ENCODE data around the gene MAP4K4. TPM values are rescaled to one million over a fixed set of nuclear protein-coding genes. Genes with fewer than 3 reads are reported as not detected.

Gene MAP4K4
- total RNA-seq, 2 donors from 2014 or later: 26.8 to 30.7 TPM

DNA sequence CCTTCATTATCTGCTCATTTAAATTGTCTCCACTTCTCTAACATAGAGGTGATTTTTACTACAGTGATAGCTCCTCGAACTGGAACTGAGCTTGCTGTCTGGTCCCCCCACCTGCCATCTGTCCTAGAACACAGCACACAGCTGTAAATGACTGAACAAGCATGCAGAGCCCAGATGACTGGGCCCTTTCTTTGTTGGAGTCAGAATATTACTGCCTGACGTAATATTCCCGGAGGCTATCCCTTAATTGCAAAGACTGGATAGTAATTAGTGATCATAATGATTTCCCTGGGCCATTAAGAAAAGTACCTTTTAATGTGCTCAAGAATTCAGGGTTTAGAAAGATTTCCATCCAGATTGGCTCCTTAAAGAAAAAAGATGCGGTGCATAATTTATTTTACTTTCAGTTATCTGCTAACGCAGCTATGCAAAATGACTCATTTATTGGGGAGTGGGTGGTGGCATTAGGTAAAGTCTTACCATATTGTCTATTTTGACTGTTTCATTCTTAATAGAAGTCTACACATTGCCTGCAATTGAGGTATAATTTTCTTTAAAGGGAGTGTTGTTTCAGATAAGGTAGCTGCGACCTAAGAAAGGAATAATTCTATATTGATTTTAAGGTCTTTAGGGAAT is 84.4 kb downstream of the MAP4K4 start:
- Histone ChIP-seq H3K36me3 (no peaks in the 10 kb centered on the region), H3K4me1 (no peaks in the 10 kb centered on the region), H3K27ac (no peak overlapping the region), H3K27me3 (no peaks in the 10 kb centered on the region), H3K4me3 (no peak overlapping the region), H3K9me3 (no peaks in the 10 kb centered on the region), H3K9ac (ENCODE audit: low read depth in 2 of 2, low read length in 2 of 2) (no peak overlapping the region)
- intact Hi-C loops (cut with DNase I): no loop called here
- TF ChIP-seq, protein P1, sequence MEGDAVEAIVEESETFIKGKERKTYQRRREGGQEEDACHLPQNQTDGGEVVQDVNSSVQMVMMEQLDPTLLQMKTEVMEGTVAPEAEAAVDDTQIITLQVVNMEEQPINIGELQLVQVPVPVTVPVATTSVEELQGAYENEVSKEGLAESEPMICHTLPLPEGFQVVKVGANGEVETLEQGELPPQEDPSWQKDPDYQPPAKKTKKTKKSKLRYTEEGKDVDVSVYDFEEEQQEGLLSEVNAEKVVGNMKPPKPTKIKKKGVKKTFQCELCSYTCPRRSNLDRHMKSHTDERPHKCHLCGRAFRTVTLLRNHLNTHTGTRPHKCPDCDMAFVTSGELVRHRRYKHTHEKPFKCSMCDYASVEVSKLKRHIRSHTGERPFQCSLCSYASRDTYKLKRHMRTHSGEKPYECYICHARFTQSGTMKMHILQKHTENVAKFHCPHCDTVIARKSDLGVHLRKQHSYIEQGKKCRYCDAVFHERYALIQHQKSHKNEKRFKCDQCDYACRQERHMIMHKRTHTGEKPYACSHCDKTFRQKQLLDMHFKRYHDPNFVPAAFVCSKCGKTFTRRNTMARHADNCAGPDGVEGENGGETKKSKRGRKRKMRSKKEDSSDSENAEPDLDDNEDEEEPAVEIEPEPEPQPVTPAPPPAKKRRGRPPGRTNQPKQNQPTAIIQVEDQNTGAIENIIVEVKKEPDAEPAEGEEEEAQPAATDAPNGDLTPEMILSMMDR (IDR thresholded peaks at IDR 0.05): no peak
- no peak for DNase-seq

DNA sequence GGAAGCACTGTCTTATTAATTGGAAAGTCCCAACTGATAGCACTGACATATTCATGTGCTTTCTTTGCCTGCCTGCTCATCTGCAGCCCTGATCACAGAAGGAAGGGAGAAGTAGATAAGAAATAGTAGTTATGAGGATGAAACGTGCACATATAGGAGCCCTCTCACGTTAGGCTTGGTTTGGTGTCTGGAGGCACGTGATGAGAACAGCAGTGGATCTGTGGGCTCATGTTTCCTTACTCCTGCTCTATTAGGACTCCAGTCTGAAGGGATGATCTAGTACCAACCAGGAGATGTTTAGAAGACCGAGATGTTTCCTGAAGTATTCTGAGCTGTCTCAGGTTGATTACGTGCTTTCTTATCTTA is 84.9 kb downstream of the MAP4K4 start:
- H3K36me3 ChIP-seq: no peaks in the 10 kb centered on the region
- intact Hi-C loops (cut with DNase I): no loop called here
- no peaks in the 10 kb centered on the region for H3K27me3 ChIP-seq
- H3K27ac ChIP-seq: no peak overlapping the region
- DNase-seq: no peak
- H3K4me3 ChIP-seq: no peak overlapping the region
- H3K9me3 ChIP-seq: no peaks in the 10 kb centered on the region
- TF ChIP-seq, protein P1 (IDR thresholded peaks at IDR 0.05): no peak
- no peak overlapping the region for H3K9ac ChIP-seq (ENCODE audit: low read depth in 2 of 2, low read length in 2 of 2)
- H3K4me1 ChIP-seq: no peaks in the 10 kb centered on the region

DNA sequence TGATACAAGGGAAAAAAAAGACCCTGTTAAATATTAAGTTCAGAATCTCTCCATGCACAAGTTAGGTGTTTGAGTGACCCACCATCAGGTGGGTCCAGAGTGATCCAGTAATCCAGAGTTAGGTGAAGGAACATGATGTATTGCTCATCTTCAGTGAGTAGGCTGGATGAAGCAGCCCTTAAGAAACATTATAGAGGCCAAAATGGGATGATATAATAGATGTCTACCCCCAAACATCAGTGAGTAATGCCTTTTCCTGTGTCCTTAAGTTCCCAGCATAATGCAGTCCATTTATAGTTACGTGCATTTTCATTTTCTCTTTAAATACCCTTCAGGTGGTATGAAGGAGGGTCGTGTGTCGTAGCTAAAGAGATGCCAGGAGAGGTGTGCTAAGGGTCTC is 89.6 kb downstream of the MAP4K4 start:
- Histone ChIP-seq H3K9me3 (no peaks in the 10 kb centered on the region), H3K27me3 (no peaks in the 10 kb centered on the region), H3K4me3 (no peak overlapping the region), H3K36me3 (no peaks in the 10 kb centered on the region), H3K4me1 (no peaks in the 10 kb centered on the region), H3K27ac (no peak overlapping the region), H3K9ac (ENCODE audit: low read depth in 2 of 2, low read length in 2 of 2) (no peak overlapping the region)
- TF ChIP-seq, protein P1 (IDR thresholded peaks at IDR 0.05): no peak
- DNase-seq: no peak
- intact Hi-C loops (cut with DNase I): no loop called here

DNA sequence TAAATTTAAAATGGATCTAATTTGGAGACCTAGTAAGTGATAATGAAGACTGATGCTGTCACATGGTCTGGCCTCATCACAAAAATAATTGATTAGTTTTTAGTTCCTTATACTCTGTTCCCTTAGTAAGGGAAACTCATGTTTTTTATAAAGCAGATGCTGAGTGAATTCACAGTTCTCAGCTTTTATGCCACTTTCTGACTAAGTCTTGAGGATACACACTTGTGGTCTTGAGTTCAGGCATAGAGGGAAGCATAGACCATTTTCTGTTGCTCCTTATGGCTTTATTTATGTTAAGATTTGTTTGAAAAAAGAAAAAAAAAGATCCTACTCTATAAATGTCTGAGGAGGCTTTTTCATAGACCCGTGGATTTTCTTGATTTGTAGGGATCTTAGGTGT is 91.1 kb downstream of the MAP4K4 start:
- Histone ChIP-seq H3K27me3 (no peaks in the 10 kb centered on the region), H3K36me3 (no peaks in the 10 kb centered on the region), H3K4me1 (no peaks in the 10 kb centered on the region), H3K9me3 (no peaks in the 10 kb centered on the region), H3K27ac (no peak overlapping the region), H3K9ac (ENCODE audit: low read depth in 2 of 2, low read length in 2 of 2) (no peak overlapping the region), H3K4me3 (no peak overlapping the region)
- intact Hi-C loops (cut with DNase I): no loop called here
- no peak for DNase-seq
- TF ChIP-seq, protein P1 (IDR thresholded peaks at IDR 0.05): no peak

DNA sequence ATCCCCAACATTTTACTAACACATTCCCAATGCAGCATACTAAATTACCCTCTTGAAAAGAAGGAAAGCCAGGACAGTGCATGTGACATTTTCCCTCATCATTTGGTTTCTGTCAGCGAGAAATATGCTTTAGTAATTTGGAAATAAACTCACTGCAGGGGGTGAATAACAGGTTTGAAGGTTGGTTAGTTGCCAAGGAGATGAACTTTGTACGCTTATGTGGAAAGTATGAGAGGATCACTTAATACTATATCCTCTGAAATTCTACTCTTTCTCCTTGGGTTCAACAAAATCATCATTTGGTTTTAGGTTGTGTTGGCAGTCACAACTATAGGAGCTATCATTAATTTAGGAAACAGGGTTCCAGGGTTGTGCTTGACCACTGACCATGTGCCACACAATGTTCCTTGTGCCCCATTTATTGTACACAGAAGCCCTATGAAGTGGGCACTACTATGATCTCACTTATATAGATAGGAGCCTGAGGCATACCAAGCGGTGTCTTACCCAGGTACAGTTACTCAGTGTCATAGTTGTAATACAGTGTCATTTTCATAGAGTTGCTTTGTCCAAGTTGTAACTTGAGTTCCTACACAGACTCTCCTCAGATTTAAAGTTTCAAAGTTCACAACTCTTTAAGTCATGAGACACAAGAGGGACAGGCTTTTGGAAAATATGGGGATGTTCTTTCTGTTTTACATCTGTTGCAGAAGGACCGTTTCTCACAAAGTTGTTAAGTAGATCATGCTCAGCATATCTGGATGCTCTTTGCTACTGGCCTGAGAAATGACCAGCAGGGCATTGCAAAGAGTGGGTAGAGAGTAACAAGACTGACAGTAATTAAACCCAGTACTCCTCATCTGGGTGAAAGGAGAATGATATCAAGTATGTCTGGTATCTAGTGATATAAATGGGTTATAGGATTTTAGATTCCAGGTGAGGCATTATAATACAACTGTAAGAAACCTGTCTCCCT is 91.8 kb downstream of the MAP4K4 start:
- Histone ChIP-seq H3K27ac (no peak overlapping the region), H3K9me3 (no peaks in the 10 kb centered on the region), H3K9ac (ENCODE audit: low read depth in 2 of 2, low read length in 2 of 2) (no peak overlapping the region), H3K4me1 (no peaks in the 10 kb centered on the region), H3K4me3 (no peak overlapping the region), H3K36me3 (no peaks in the 10 kb centered on the region), H3K27me3 (no peaks in the 10 kb centered on the region)
- intact Hi-C loops (cut with DNase I): no loop called here
- DNase-seq: no peak
- TF ChIP-seq, protein P1 (IDR thresholded peaks at IDR 0.05): no peak
